ENCODE measurements around the gene B9D1.

Gene B9D1

GRCh38 chr17:19362277-19363113 is at the start of gene B9D1:
Gene B9D1 (minus strand): TSS chr17:19362723. CDS start chr17:19362569, 154 bp downstream.
- DNase-seq (ENCODE audit: low read depth), result peak; percentile 84

- no peak for DNase-seq (ENCODE audit: low read depth)
These were observed 49.1 kb upstream of the B9D1 start for GRCh38 chr17:19411631-19412030.

GRCh38 chr17:19410875-19411620 is 48.5 kb upstream of the B9D1 start, which contains the start of gene RNF112:
Gene RNF112 (plus strand): TSS chr17:19411232. CDS start chr17:19411409, 177 bp downstream.
- DNase-seq (ENCODE audit: low read depth), result no peak

GRCh38 chr17:19410091-19410490 is 47.6 kb upstream of the B9D1 start:
- no peak for DNase-seq (ENCODE audit: low read depth)

GRCh38 chr17:19409509-19409908 is 47.0 kb upstream of the B9D1 start:
- no peak for DNase-seq (ENCODE audit: low read depth)

- DNase-seq (ENCODE audit: low read depth), result no peak
These were observed 46.5 kb upstream of the B9D1 start for GRCh38 chr17:19409066-19409465.

GRCh38 chr17:19408346-19408710 is 45.8 kb upstream of the B9D1 start:
- DNase-seq (ENCODE audit: low read depth), result no peak

- no peak for DNase-seq (ENCODE audit: low read depth)
These were observed 45.2 kb upstream of the B9D1 start for GRCh38 chr17:19407601-19408345.

GRCh38 chr17:19405114-19405513 is 42.6 kb upstream of the B9D1 start:
- no peak for DNase-seq (ENCODE audit: low read depth)

- DNase-seq (ENCODE audit: low read depth), result no peak
These were observed 41.7 kb upstream of the B9D1 start for GRCh38 chr17:19404264-19404663.

- no peak for DNase-seq (ENCODE audit: low read depth)
These were observed 40.5 kb upstream of the B9D1 start for GRCh38 chr17:19403021-19403420.

- DNase-seq (ENCODE audit: low read depth), result no peak
These were observed 39.6 kb upstream of the B9D1 start for GRCh38 chr17:19402171-19402570.

GRCh38 chr17:19401321-19402010 is 38.9 kb upstream of the B9D1 start:
- no peak for DNase-seq (ENCODE audit: low read depth)

GRCh38 chr17:19399750-19400450 is 37.4 kb upstream of the B9D1 start:
- no peak for DNase-seq (ENCODE audit: low read depth)

GRCh38 chr17:19398301-19399181 is 36.0 kb upstream of the B9D1 start:
- DNase-seq (ENCODE audit: low read depth), result no peak

GRCh38 chr17:19397556-19398041 is 35.1 kb upstream of the B9D1 start:
- no peak for DNase-seq (ENCODE audit: low read depth)

GRCh38 chr17:19392303-19392702 is 29.8 kb upstream of the B9D1 start:
- DNase-seq (ENCODE audit: low read depth), result no peak

- no peak for DNase-seq (ENCODE audit: low read depth)
These were observed 28.9 kb upstream of the B9D1 start for GRCh38 chr17:19391432-19391831.

GRCh38 chr17:19390951-19391350 is 28.4 kb upstream of the B9D1 start:
- DNase-seq (ENCODE audit: low read depth), result no peak
